GM12891 (cell line): ENCODE data around the gene PCSK6.
A peak's percentile ranks its signal among the peaks of the same experiment; 100 is the strongest.

Experiments used
- DNase-seq: peaks from one replicate; pipeline ENCODE4 v3.0.0; 2011; ENCODE audit warnings: low spot score; ENCODE audit not compliant: insufficient read length
- FAIRE-seq: peaks from 2 replicates; lab custom pipeline; 2011; peaks lifted over from hg19 to GRCh38; lab: Jason Lieb, UNC
- PAX5 ChIP-seq: IDR thresholded peaks from 2 replicates; pipeline ENCODE4 v1.6.1; 2011; ENCODE audit warnings: low read length, moderate library complexity, mild to moderate bottlenecking; ENCODE audit not compliant: insufficient read depth, severe bottlenecking
- POLR2A ChIP-seq: IDR thresholded peaks from 2 replicates; pipeline ENCODE4 v1.6.1; 2011; ENCODE audit warnings: low read depth, low read length, control low read depth
- POLR2AphosphoS5 ChIP-seq: IDR thresholded peaks from 2 replicates; pipeline ENCODE4 v1.6.1; 2011; ENCODE audit warnings: low read depth, low read length, control low read depth
- POU2F2 ChIP-seq: IDR thresholded peaks from 2 replicates; pipeline ENCODE4 v1.6.1; 2011; ENCODE audit warnings: low read depth, mild to moderate bottlenecking, control low read depth, low read length, moderate library complexity
- SPI1 ChIP-seq: IDR thresholded peaks from 2 replicates; pipeline ENCODE4 v1.6.1; 2011; ENCODE audit warnings: low read depth, low read length, control low read depth
- TAF1 ChIP-seq: IDR thresholded peaks from 2 replicates; pipeline ENCODE4 v1.6.1; 2011; ENCODE audit warnings: low read depth, low read length, control low read depth

PCSK6 gene

DNA sequence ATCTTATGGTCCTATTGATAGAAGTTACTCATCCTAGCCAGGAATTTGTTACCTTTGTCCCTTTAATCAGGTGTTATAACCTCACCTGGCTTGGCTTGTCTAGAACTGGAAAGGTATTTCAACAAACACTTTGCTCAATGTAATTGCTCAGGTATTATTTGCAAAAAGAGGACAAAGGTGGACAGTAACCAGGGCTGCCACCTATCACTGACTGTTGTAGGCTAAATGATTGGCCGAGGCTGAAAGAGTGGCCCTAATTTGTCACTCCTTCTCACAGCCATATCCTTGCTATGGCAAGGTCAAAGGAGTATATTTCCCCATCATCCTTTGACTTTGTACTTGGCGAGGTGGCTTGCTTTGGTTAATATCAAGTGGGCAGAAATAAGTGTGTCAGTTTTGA is 209.5 kb downstream of the PCSK6 start:
- TF ChIP-seq POU2F2 (no peak), TAF1 (no peak), PAX5 (no peak), POLR2AphosphoS5 (no peak), POLR2A (peak; percentile 54), SPI1 (no peak)
- FAIRE-seq, result no peak
- DNase-seq, result no peak

DNA sequence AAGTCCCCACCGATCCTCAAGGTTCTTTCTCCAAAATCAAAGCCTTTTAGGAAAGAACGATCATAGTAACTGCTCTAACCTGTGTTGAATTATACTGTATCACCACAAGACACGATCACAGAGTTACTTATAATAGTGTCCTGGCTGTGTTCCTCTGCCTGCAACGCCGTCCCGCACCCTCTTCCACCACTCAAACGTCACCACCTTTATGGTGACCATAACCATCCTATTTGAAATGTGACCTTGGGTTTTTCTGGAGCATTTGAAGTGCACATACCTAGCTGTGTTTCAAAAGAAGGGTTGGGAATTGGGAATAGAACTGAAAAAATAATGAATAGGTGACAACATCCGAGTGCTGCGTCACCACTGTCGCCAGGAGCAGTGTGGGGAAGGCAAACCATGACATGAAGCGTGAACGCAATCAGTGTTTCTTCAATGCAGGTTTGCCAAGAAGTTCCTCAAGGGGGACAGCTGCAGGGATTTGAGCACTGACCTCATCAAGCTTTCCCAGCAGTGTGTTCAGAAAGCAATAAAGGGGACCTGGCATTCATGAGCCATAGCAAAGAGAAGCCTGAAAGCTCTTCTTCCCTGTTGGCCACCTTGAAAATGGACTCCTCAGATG is 211.5 kb downstream of the PCSK6 start:
- FAIRE-seq, result no peak
- no peak for DNase-seq

DNA sequence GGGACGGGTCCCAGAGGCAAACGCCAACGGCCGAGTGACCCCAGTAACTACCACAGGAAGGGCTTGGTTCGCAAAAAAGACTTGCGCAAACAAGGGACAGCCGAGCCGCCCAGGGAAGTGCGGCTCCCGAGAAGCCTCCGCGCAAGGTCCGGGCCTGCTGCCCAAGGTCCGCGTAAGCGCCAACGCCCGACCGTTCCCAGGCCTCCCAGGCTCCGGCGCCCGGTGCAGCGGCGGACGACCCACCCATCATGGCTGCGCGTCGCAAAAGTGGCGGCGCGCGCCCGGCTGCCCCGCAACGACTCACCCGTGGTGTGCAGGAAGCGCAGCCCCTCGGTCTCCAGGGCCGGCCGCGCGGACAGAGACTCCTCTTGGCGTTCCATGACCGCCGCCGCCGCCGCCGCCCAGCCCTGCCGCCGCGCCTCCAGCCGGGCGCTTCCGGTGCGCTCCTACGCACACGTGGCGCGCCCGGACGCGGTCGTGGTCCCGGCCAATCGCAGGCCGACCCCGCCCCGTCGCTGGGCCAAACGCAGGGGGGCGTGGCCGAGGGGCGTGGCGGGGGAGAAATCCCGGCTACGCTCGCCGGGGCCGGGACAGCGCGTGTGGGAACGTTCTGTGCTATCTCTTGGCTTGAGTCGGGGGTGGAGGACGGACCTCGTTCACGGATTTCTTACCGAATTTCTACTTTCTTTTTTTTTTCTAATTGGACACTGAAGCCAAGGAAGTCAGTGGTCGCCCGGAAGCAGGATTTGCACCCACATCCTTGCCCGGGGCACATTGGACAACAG is 212.3 kb downstream of the PCSK6 start, which contains the start of gene SELENOS:
Gene SELENOS (minus strand): TSS at position 448 of the 785 bp plus-strand sequence. CDS start 68 bp downstream, at position 380.
- DNase-seq (peak; percentile 86), FAIRE-seq (peak; percentile 96)
- TF ChIP-seq TAF1 (peak; percentile 42; the same call in 1 of the 2 replicates), POU2F2 (0 out of 2 replicates have a peak, but pooled peaks have one; percentile 7), POLR2A (no peak), PAX5 (peak; percentile 89), POLR2AphosphoS5 (no peak), SPI1 (no peak)

More for the DNA sequence above, 211.5 kb downstream of the PCSK6 start:
- no peak for TF ChIP-seq POLR2AphosphoS5

DNA sequence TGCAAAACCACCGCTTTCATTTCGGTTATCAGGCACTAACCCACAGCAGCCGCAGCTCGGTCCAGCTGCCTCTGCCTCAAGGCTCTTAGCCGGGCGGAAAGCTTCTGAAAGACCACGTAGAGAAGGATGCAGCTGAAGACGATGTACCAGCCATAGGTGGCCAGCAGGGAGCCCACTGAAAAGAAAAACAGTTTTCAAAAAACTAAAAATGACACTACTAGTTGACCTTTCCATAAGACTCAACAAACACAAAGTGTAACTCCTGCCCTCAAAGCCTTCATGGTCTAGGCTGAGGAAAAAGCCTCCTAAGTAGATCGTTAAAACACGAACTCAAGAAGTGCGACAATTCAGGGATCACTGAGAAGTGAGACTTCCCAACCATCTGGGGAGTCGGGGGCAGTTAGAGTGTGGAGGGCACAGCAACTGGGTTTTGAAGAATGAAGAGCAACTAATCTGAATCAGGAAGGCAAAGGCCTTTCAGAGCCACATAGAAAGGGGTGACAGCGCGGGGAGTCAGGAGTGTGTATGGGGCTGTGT is 212.9 kb downstream of the PCSK6 start:
- no peak for DNase-seq

DNA sequence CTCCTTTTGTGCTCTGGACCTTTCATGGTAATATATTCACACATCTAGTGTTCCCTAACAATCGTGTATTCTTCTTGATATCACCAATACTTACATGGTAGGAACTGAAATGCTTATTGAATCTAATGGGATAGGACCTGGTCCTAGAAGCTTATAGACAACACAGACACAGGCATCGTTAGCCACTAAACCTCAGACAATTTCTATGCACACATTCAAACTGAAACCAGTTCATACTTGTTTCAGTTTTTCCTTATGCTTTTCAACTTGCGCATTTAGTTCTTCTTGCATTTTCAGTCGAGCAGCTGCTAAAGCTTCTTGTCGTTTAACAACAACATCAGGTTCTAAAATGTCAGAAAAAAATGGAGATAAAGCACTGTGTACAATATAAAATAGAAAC is 214.5 kb downstream of the PCSK6 start:
- no peak for DNase-seq

More for the DNA sequence above, 212.9 kb downstream of the PCSK6 start:
- no peak for TF ChIP-seq SPI1
- no peak for TF ChIP-seq PAX5
- TF ChIP-seq POU2F2, result no peak
- no peak for TF ChIP-seq POLR2A
- no peak for TF ChIP-seq POLR2AphosphoS5
- no peak for FAIRE-seq

DNA sequence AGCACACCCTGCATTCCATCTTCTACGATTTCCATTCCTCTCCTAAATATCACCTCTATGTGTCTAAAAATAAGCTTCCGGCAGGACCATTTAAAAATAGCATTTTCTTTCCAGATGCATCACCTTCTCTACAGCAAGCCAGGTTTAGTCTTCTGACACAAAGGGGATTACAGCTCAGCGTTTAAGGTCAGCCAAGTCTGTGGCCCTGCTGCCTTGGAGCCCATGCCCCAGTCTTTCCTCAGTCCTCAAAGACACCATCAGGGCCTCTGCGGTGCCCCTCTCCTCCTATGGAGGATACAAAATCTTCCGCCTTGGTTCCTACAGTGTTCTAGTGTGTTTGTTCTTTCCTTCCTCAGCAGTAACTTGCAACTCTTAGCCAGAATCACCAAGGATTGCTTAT is 216.0 kb downstream of the PCSK6 start:
- no peak for TF ChIP-seq TAF1
- no peak for TF ChIP-seq PAX5
- no peak for TF ChIP-seq POLR2A
- TF ChIP-seq POU2F2, result no peak
- no peak for TF ChIP-seq SPI1
- TF ChIP-seq POLR2AphosphoS5, result no peak
- FAIRE-seq (no peak), DNase-seq (no peak)

More for the DNA sequence above, 214.5 kb downstream of the PCSK6 start:
- peak; percentile 52 for FAIRE-seq
- no peak for TF ChIP-seq POU2F2
- TF ChIP-seq TAF1, result no peak

DNA sequence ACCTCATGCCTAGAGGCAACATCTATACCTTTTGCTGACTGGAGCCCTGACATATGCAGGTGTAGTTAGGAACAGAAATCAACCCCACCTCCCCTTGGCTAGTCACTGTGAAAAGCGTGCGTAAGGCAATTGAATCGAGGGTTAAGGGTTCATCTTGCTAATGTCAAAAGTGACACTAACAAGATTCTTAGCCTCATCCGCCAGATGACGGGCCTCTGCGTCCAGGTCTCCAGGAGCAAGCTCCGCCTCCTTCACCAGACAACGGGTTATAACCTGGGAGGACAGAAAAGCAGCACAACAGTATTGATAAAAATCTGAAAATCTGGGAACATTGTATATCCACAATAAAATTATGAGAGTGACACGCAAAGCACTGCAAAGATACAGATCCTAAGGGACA is 216.9 kb downstream of the PCSK6 start:
- no peak for TF ChIP-seq POLR2AphosphoS5
- no peak for TF ChIP-seq TAF1
- TF ChIP-seq PAX5, result no peak
- TF ChIP-seq POLR2A, result no peak
- no peak for TF ChIP-seq POU2F2
- TF ChIP-seq SPI1, result no peak
- DNase-seq, result no peak
- FAIRE-seq, result no peak

DNA sequence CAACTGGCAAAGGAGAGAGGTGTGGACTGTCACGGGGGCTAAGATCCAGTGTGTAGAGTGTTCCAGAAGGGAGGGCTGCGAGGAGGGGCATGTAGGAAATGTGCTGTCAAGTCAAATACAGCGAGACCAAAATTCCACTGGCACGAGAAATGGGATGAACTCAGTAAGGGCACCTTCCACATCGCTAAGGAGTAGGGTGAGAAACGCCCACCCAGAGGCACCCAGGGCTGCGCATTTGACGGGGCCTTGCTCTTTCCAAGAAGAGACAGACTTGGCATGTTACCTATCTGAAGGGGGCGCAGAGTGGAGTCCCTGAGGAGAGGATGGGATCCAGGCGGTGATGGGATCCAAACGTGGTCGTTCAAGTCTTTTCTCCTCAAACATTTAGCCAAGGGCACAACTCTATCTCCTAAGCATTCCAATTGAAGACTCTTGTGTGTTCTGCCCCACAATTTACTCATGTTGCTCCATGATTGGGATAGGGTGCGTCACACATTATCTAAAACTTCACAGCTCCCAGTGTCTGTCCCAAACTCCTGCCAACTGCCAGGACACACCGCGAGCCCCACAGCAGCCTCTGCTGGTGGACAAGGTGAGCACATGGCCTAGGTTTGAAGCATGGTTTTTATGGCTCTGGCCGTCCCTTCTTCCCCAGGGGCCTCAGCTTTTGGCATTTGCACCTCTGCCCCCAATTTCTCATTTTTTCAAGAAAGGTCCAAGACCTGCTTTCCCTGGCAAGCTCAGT is 219.9 kb downstream of the PCSK6 start:
- FAIRE-seq (no peak), DNase-seq (no peak)
- no peak for TF ChIP-seq PAX5
- peak; percentile 51; the same call in 1 of the 2 replicates for TF ChIP-seq POLR2AphosphoS5

DNA sequence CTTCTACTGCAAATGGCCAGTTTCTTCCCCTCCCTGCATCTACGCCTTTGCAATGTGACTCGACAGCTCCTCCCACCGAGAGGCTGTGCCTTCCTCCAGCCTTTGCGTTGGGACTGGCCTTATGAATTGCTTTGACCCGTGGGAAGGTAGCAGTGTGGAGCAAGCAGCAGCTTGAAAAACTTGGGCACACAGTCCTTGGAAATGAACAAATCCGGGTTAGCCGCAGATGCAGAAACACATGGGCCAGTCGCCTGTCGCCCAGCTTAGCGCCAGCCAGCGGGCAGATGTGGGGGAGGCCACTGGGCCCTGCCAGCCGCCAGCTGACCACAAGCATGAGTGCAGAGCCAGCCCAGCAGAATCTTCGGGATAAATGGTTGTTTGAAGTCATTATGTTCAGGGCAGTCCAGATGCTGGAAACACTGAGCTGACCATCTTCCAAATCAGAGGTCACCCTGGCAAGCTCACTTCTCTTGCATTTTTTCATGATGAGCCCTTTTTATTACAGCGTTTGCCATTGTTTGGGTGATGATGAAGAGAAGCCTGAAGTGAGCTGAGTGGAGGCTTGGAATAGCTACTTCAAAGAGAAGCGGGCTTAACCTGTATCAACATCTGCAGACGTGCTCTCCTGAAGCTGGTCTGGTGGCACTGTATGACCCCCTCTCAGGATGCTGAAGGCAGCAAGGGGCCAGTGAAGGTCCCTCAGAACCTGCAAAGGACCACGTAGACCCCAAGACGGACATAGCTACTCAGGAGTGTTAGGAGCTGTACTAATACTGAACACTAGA is 222.0 kb downstream of the PCSK6 start:
- FAIRE-seq (no peak), DNase-seq (no peak)

DNA sequence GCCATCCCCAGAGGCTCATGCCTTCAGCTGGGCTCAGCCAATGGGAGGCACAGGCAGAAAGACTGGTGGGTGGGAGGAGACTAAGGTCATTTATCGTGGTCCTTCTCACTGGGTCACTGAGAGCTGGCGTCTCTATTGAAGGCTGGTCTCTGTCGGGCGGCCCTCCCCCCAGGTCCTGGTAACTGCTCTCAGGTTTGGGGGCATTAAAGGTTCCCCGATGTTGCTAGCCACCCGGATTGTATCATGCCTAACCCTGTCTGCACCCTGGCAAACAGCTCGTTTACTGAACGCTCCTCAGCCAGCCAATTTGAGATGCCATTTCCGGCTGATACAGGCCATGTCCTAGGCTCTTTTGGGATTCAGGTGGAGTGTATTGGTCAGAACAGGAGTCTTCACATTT is 222.7 kb downstream of the PCSK6 start:
- TF ChIP-seq POLR2A (no peak), PAX5 (no peak), TAF1 (no peak), POLR2AphosphoS5 (no peak), SPI1 (no peak), POU2F2 (no peak)
- FAIRE-seq, result no peak
- DNase-seq, result no peak

More for the DNA sequence above, 222.0 kb downstream of the PCSK6 start:
- TF ChIP-seq POLR2AphosphoS5, result no peak
- no peak for TF ChIP-seq POU2F2
- no peak for TF ChIP-seq SPI1
- TF ChIP-seq POLR2A, result no peak
